Measurements from ENCODE around the gene SH3TC1.

The SH3TC1 gene

DNA sequence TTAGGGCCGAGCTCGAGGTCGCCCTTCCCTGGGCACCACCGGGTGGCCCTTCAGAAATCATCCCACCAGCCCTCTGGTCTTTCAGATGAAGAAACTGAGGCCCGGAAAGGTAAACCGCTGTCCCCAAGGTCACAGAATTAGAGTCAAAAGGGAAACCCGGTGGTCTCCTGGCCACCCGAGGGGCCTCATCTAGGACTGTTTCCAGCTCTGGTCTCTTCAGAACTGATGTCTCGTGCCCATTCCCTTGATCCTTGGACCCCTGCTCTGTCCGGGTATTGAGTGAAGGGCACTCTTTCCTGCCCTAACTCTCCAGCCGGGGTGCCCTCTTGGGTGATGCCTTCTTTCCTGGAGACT is 71.3 kb downstream of the SH3TC1 start:
- H3K9me3 ChIP-seq (ENCODE audit: control insufficient read depth, insufficient read depth, low read length) = no peaks in the 10 kb centered on the region
- H3K4me1 ChIP-seq (ENCODE audit: control insufficient read depth, insufficient read depth, low read length) = no peaks in the 10 kb centered on the region
- peak overlapping the region; percentile 45 for H3K4me3 ChIP-seq (ENCODE audit: low read depth, low read length)
- peaks cover 26% of the 10 kb centered on the region for H3K27me3 ChIP-seq (ENCODE audit: control insufficient read depth, insufficient read depth, low read length)
- H3K36me3 ChIP-seq (ENCODE audit: control insufficient read depth, insufficient read depth, low read length) = no peaks in the 10 kb centered on the region
- no peak overlapping the region for H3K9ac ChIP-seq (ENCODE audit: low read depth, low read length)

- no peaks in the 10 kb centered on the region for H3K36me3 ChIP-seq (ENCODE audit: control insufficient read depth, insufficient read depth, low read length)
- no peak overlapping the region for H3K4me3 ChIP-seq (ENCODE audit: low read depth, low read length)
- no peaks in the 10 kb centered on the region for H3K4me1 ChIP-seq (ENCODE audit: control insufficient read depth, insufficient read depth, low read length)
- H3K9ac ChIP-seq (ENCODE audit: low read depth, low read length) = no peak overlapping the region
- H3K9me3 ChIP-seq (ENCODE audit: control insufficient read depth, insufficient read depth, low read length) = no peaks in the 10 kb centered on the region
- peaks cover 26% of the 10 kb centered on the region for H3K27me3 ChIP-seq (ENCODE audit: control insufficient read depth, insufficient read depth, low read length)
These were observed 72.1 kb downstream of the SH3TC1 start for GRCh38 chr4:8270912-8271815.

DNA sequence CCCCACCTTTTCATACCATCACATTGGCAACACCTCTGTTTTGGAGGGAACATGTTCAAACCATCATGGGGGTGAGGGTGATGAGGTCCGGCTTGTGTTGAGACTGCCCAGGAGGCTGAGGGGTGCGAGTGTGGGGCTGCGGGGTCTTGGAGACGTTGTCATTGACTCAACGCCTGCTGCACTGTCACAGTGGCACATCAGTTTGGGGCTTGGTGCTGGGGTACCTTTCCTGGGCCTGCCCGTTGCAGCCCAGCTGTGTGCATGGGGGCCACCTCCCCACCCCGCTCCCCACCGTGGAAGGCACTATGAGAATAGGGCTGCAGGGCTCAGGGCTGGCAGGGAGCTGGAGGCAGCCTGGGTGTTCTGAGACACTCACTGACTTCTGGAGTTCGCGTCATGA is 72.7 kb downstream of the SH3TC1 start:
- H3K4me3 ChIP-seq (ENCODE audit: low read depth, low read length) = no peak overlapping the region
- no peak overlapping the region for H3K9ac ChIP-seq (ENCODE audit: low read depth, low read length)
- peaks cover 26% of the 10 kb centered on the region for H3K27me3 ChIP-seq (ENCODE audit: control insufficient read depth, insufficient read depth, low read length)
- H3K4me1 ChIP-seq (ENCODE audit: control insufficient read depth, insufficient read depth, low read length) = no peaks in the 10 kb centered on the region
- H3K9me3 ChIP-seq (ENCODE audit: control insufficient read depth, insufficient read depth, low read length) = no peaks in the 10 kb centered on the region
- H3K36me3 ChIP-seq (ENCODE audit: control insufficient read depth, insufficient read depth, low read length) = no peaks in the 10 kb centered on the region

- H3K36me3 ChIP-seq (ENCODE audit: control insufficient read depth, insufficient read depth, low read length) = no peaks in the 10 kb centered on the region
- no peaks in the 10 kb centered on the region for H3K4me1 ChIP-seq (ENCODE audit: control insufficient read depth, insufficient read depth, low read length)
- H3K27me3 ChIP-seq (ENCODE audit: control insufficient read depth, insufficient read depth, low read length) = peaks cover 26% of the 10 kb centered on the region
- H3K4me3 ChIP-seq (ENCODE audit: low read depth, low read length) = no peak overlapping the region
- no peak overlapping the region for H3K9ac ChIP-seq (ENCODE audit: low read depth, low read length)
- H3K9me3 ChIP-seq (ENCODE audit: control insufficient read depth, insufficient read depth, low read length) = no peaks in the 10 kb centered on the region
These were observed 73.7 kb downstream of the SH3TC1 start for GRCh38 chr4:8272472-8273428.

GRCh38 chr4:8273450-8273849 is 74.4 kb downstream of the SH3TC1 start:
- Histone ChIP-seq H3K9ac (ENCODE audit: low read depth, low read length) (no peak overlapping the region), H3K36me3 (ENCODE audit: control insufficient read depth, insufficient read depth, low read length) (no peaks in the 10 kb centered on the region), H3K9me3 (ENCODE audit: control insufficient read depth, insufficient read depth, low read length) (no peaks in the 10 kb centered on the region), H3K4me1 (ENCODE audit: control insufficient read depth, insufficient read depth, low read length) (no peaks in the 10 kb centered on the region), H3K27me3 (ENCODE audit: control insufficient read depth, insufficient read depth, low read length) (peaks cover 26% of the 10 kb centered on the region), H3K4me3 (ENCODE audit: low read depth, low read length) (no peak overlapping the region)

- no peaks in the 10 kb centered on the region for H3K4me1 ChIP-seq (ENCODE audit: control insufficient read depth, insufficient read depth, low read length)
- H3K4me3 ChIP-seq (ENCODE audit: low read depth, low read length) = no peak overlapping the region
- peaks cover 23% of the 10 kb centered on the region for H3K27me3 ChIP-seq (ENCODE audit: control insufficient read depth, insufficient read depth, low read length)
- H3K9ac ChIP-seq (ENCODE audit: low read depth, low read length) = no peak overlapping the region
- H3K9me3 ChIP-seq (ENCODE audit: control insufficient read depth, insufficient read depth, low read length) = no peaks in the 10 kb centered on the region
- no peaks in the 10 kb centered on the region for H3K36me3 ChIP-seq (ENCODE audit: control insufficient read depth, insufficient read depth, low read length)
These were observed 75.1 kb downstream of the SH3TC1 start for GRCh38 chr4:8274066-8274652.

GRCh38 chr4:8274765-8275547 is 75.9 kb downstream of the SH3TC1 start:
- no peaks in the 10 kb centered on the region for H3K36me3 ChIP-seq (ENCODE audit: control insufficient read depth, insufficient read depth, low read length)
- H3K4me1 ChIP-seq (ENCODE audit: control insufficient read depth, insufficient read depth, low read length) = no peaks in the 10 kb centered on the region
- peaks cover 20% of the 10 kb centered on the region for H3K27me3 ChIP-seq (ENCODE audit: control insufficient read depth, insufficient read depth, low read length)
- no peak overlapping the region for H3K4me3 ChIP-seq (ENCODE audit: low read depth, low read length)
- no peaks in the 10 kb centered on the region for H3K9me3 ChIP-seq (ENCODE audit: control insufficient read depth, insufficient read depth, low read length)
- H3K9ac ChIP-seq (ENCODE audit: low read depth, low read length) = no peak overlapping the region

DNA sequence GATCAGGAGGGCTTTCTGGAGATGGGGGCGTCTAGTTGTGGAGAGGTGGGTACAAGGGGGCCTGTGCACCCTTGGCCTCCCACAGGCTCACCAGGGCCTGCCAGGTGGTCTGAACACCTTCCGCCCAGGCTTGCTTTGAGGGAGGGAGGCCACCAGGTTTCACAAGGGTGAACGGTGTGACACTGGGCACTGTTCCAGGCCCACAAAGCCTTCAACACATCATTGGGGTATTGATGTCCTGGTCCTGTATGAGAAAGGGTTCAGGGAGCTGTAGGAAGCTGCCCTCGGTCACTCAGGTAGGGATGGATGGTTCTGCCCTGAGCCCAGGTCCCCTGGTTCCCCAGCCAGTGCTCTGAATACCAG is 76.4 kb downstream of the SH3TC1 start:
- Histone ChIP-seq H3K9ac (ENCODE audit: low read depth, low read length) (no peak overlapping the region), H3K9me3 (ENCODE audit: control insufficient read depth, insufficient read depth, low read length) (no peaks in the 10 kb centered on the region), H3K27me3 (ENCODE audit: control insufficient read depth, insufficient read depth, low read length) (peaks cover 15% of the 10 kb centered on the region), H3K4me3 (ENCODE audit: low read depth, low read length) (no peak overlapping the region), H3K36me3 (ENCODE audit: control insufficient read depth, insufficient read depth, low read length) (no peaks in the 10 kb centered on the region), H3K4me1 (ENCODE audit: control insufficient read depth, insufficient read depth, low read length) (no peaks in the 10 kb centered on the region)

- H3K36me3 ChIP-seq (ENCODE audit: control insufficient read depth, insufficient read depth, low read length) = no peaks in the 10 kb centered on the region
- no peaks in the 10 kb centered on the region for H3K9me3 ChIP-seq (ENCODE audit: control insufficient read depth, insufficient read depth, low read length)
- H3K4me3 ChIP-seq (ENCODE audit: low read depth, low read length) = no peak overlapping the region
- H3K27me3 ChIP-seq (ENCODE audit: control insufficient read depth, insufficient read depth, low read length) = peaks cover 4% of the 10 kb centered on the region
- H3K4me1 ChIP-seq (ENCODE audit: control insufficient read depth, insufficient read depth, low read length) = no peaks in the 10 kb centered on the region
- H3K9ac ChIP-seq (ENCODE audit: low read depth, low read length) = no peak overlapping the region
These were observed 77.5 kb downstream of the SH3TC1 start for GRCh38 chr4:8276358-8277240.

GRCh38 chr4:8277356-8278008 is 78.4 kb downstream of the SH3TC1 start:
- no peak overlapping the region for H3K9ac ChIP-seq (ENCODE audit: low read depth, low read length)
- no peaks in the 10 kb centered on the region for H3K9me3 ChIP-seq (ENCODE audit: control insufficient read depth, insufficient read depth, low read length)
- H3K4me1 ChIP-seq (ENCODE audit: control insufficient read depth, insufficient read depth, low read length) = no peaks in the 10 kb centered on the region
- no peak overlapping the region for H3K4me3 ChIP-seq (ENCODE audit: low read depth, low read length)
- no peaks in the 10 kb centered on the region for H3K27me3 ChIP-seq (ENCODE audit: control insufficient read depth, insufficient read depth, low read length)
- no peaks in the 10 kb centered on the region for H3K36me3 ChIP-seq (ENCODE audit: control insufficient read depth, insufficient read depth, low read length)

All from iPS-15b (cell line).